Measurements from ENCODE around the gene CD44.

The CD44 gene

DNA sequence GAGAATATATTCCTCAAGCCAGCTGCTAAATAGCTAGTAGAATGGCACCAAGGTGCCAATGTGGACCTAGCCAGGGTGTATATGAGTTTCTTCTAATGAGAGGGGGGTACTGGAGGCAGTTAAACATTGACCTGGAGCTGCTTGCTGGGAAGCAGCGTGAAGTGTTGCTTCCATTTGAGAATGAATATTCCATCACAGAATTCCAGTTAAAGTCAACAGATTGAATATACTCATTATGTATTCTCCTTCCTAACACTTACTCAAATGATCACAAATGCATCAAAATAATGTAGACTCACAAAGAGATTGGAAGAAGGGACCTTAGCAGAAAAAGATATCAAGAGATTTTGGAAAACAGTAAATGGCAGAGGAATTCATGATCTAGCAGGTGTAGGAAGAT, 102.1 kb downstream of the CD44 start:
- no peak for DNase-seq

DNA sequence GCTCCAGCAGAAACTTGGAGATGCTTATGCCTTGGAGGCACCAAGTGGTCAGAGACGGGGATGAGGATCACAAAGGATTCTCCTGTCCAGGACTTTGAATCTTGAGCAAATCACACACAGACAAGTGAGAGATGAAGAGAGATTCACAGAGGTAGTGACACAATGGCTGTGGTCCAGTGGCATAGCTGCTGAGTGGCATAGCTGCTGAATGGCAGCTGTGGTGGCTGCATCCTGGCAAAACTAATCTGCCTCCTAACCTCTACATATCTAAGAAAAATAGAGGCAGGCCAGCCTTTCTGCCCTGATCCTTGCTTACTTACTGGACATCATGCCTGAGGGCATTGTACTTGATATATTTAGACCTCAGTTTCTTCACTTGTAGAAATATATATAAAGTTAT, 102.6 kb downstream of the CD44 start:
- no peak for DNase-seq

DNA sequence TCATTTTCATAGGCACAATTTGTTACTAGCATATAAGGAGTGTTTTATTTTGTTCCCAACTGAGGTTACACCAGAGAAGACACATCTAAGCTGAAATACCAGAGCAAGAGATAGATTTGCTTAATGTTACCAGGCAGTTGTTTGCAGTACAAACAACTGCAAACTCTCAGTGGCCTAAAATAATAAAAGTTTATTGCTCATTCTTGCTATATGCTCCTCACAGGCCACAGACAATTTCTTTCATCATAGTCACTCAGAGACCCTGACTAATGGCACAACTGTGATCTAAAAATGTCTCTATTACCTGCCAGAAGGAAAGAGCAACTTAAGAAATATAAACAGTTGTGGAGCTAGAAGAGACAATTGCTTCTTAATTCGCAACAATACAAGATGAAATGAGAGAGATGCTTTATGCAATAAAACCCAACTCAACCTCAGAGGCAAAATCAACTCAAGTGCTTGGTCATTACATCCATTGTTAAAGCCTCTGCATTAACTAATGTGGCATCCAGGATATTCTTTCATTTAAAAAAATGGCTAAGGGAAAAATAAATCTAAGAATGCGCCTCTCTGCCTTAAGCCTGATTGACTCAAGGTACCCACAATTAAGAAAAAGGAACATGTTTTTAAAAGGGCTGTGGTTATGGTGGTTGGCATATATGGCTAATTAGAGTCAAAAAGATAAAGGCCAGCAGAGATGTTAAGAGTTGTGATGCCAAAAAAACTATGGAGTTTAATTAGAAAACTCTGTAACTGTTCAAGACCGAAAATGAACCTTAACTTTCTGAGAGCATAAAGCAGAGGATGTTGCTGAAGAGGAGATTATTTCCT, 103.7 kb downstream of the CD44 start:
- no peak for DNase-seq

DNA sequence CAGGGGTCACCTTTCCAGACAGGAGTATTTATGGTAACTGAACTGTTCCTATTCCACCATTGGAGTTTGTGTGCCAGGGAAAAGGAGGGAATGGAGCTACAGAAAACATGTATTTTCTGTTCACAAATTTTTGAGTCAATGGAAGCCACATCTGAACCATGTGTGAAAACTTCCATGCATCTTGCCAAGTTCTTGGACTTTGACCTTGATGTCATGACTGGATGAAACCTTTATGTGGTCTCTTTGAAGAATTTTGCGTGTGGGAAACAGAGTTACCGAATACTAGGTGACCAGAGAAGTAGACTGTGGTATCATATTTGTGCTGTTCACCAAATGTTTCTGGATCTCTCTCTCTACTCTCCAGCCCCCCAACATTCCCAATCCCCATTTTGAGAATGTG, 104.8 kb downstream of the CD44 start:
- DNase-seq, result no peak

DNA sequence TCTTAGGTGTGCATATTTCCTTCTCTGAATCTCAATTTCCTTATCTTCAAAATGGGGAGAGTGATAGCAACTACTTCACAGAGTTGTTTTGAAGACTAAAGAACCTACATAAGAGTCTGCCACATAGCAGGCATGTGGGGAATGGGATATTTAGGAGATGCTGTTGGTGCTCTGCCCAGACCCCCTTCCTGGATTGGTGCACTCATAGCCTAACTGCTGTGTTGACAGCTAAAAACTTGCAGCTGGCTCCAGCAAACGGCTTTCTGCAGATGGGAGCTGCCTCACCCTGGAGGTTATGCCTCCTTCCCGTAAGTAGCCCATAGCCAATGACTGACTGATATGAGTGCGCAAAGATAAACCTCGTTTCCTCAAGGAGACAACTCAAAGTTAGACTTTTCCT, 106.1 kb downstream of the CD44 start:
- no peak for DNase-seq

DNA sequence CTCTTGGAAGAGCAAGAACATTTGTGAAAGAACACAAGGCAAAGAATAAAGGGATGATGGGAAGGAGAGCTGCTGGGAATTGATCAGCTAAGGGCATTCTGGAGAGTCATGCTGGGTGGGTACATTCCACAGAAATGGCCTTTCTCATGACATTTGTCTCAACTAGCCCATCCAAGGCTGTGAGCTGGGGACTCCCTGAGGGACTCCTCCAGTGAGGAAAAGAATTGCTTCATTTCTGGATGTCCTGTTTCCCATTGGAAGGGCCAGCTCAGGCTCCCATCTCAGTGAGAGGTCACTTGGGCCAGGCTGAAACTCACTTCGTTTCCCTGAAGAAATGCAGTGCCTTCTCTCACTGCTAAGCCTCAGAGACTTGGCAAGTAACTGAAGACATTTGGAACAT, 106.8 kb downstream of the CD44 start:
- DNase-seq, result no peak

DNA sequence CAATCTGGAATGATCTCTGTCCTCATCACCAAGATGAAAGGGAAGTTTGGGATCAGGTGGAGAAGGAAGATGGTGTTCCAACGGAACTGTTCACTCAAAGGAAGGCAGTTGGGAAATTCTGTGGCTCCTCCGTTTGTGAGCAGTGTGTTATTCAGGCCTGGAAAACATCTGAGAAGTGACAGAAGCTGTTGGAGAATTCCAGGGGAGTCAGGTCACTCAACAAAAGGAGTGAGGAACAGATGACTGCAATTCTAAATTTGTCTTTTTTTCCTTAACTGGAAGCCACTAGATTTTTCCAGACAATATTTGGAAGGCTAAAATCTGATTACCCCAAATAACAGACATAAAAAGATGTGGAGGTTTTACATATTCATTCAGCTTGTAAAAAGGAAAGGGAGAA, 107.8 kb downstream of the CD44 start:
- no peak for DNase-seq

DNA sequence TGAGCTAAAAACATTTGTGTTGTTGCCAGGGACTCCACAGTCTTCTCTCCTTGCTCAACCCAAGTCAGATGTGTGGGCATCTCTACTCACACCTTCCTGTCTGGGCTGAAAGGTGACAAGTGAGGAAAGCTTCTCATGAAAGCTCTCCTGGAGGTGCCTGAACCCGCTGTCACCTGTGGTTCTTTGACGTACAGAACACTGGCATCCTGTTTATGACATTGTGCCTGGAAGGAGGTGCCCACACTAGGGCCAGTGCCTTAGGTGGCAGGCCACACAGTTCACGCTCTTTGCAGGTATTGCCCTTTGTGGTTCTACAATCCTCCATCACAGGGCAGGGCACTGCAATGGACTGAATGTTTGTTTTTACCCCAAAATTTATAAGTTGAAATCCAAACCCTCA, 108.5 kb downstream of the CD44 start:
- no peak for DNase-seq

DNA sequence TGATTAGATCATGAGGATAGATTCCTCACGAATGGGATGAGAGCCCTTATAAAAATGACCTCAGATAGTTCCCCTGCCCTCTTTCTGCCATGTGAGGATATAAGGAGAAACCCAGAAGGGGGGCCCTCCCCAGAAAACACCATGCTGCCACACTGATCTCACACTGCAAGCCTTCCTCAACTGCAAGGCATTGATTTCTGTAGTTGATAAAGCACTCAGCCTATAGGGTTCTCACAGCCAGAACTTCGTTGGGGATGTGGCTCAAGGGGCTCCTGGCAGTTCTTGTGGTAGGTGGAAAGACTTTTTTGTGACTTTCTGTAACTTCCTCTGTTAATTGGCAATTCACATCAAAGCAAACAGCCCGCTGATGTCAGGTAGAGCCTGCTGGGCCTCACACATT, 108.9 kb downstream of the CD44 start:
- no peak for DNase-seq

DNA sequence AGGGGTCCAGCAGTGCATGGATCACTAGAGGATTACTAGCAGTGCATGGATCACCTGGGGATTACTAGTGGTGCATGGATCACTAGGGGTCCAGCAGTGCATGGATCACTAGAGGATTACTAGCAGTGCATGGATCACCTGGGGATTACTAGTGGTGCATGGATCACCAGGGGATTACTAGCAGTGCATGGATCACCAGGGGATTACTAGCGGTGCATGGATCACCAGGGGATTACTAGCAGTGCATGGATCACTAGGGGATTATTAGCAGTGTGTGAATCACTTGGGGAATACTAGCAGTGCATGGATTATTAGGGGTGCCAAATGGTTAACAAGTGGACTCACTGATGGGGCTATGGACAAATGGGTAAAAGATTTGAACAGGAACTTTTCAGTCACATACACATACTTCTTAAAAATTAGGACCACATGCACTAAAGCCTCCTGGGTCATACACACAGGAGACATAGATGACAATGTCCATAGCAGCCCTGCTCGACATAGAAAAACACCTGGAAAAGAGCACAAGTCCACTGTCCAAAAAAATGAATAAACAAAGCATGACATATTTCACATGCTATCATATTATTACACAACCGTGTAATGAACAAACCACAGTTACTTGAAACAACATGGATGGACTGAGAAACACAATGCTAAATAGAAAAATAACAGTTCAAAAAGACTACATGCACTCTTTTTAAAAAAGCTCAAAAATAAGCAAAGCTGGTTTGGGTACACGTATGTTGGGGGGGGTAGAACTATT, 109.8 kb downstream of the CD44 start:
- DNase-seq, result no peak

DNA sequence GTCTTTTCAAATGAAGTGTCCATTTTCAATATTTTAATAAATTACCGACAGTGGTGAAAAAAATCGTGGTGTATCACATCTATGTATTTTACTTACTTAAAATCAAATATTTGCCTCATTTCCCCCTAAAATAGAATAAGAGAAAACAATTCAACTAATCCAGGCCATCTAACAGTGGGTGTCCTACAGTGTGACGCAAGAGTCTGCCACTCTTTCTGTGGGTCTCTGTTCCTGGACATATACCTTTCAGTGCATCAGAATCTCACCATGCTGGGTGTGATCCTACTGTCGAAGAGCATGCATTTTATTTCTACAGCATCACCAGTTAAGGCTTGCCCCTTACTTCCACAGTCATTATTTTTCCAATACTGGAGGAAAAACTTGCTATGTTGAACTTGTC, 111.2 kb downstream of the CD44 start:
- no peak for DNase-seq

DNA sequence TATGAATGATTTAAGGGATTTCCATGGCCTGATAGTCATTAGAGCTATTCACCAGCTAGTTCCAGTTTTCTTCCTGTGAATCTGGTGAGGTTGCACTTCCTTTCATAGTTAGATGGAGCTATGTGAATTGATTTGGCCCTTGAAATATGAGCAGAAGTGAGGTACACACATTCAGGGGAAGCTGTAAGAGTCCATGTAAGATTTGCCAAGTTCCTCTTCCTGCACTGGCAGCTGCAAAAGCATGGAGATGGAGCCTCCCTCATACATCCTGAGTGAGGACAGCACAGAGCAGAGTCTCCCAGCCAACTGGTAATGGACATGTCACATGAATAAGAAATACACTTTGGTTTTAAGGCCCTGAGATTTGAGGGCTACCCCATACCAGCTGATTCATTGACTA, 111.7 kb downstream of the CD44 start:
- DNase-seq, result no peak

DNA sequence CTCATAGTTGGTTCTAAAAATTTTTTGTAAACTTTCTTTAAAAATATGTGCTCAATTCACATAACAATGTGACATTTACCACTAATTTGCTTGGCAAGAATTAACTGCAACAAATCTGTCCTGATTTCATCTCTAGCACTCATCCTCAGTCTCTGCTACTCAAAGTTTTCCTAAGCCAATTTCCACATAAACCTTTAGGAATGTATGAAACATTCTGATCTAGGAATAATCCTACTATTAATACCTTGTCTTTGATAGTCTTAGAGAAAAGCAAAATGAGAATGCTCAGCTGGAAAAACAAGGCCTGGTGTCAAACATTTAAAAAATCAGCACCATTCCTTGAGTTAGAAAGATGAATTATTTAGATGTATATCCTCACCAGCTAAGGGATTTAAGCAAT, 114.3 kb downstream of the CD44 start:
- no peak for DNase-seq

DNA sequence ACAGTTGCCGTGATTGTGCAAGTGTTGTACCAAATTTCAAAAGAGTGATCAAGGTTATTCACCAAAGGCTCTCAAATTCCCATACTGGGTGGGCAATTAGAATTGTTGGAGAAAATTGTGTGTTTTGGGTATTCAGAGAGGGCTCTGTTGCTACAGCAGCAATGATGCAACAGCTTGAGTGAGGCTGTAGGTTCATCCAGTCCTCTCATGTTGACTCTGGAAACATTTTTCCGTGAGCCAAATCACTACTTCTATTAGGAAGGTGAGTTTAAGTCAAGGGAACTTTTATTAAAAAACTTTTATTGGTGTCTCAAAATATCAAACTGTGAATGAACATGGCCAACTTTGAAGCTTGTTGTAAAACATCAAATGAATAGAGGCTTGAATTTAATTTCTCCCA, 116.5 kb downstream of the CD44 start:
- DNase-seq, result no peak

DNA sequence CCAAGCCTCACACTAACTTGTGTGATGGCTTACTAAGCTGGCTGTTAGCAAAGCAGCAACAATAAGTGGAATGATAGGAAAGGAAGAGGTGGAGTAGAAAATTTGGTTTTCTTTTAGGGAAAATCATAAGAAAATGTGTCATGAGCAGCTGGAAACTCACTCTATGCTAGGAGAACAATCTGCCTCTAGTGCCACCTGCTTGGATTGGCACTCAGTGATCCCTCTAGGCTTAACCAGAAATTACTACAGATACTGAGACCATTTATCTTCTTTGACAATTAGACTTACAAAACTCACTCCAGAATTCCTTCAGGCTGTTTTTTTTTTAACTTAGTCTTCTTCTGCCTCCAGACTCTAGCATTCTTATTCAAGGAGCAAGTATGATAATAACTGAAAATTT, 117.3 kb downstream of the CD44 start:
- no peak for DNase-seq

DNA sequence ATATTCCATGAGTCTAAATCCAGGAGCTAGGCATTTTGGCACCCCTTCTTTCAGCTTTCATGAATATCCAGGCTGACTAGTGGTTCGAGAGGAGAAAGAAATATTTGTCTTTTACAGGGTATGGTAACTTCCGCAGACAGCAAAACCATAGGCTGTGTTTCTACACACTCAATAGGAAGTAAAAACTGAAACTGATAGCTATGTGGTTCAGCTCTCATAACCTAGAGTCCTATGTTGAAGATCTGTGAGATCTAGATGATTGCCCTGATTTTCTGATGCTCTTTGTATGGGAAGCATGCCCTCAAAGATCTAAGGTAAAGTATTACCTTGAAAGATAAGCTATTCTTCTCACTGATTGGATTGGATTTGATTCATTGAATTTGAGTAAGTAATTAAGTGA, 118.3 kb downstream of the CD44 start:
- DNase-seq, result no peak

DNA sequence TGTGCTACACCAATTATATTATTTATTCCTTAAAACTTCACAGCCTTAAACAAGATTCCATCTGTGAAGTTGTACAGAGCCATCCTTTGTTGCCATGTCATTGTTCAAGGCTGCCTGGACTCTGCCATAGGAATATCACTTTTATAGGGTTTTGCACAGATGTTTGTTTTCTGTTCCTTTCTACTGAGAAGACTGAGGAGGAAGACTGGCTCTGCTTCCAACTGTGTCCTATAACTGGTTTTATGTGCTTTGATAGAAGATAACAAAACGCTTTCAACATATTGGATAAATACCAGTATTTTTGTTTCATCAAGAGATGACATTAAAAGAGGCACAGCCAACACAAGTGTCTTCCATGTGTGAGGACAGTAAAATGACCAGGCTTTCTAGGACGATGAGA, 120.6 kb downstream of the CD44 start:
- DNase-seq, result no peak

DNA sequence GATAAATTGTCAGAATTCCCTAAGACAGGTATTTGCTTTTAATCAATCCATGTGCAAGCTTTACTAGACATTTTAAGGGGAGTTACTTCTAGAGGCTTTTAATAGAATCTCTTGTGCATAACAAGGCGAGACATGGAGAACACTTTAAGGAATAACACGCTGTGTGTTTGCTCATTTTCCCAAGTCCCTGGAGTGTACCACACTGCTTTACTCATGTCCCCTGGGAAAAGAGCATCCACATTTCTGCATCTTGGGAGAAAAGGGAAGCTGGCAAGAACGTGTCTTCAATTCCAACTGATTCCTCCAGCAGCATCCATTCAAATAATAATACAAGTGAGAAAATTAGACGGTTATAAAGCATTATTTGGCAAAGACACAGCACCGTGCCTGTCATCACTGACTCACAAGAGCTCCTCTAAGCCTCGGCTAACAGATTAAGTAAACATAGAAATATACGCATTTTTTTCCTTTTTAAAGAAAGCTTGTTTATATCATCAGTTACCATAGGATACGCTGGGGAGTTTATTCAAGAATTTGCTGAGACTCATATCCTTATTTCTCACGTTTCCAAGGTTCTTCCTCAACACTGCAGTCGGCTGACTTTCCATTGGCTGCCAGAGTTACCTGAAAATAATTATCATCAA, 121.5 kb downstream of the CD44 start:
- DNase-seq, result no peak

DNA sequence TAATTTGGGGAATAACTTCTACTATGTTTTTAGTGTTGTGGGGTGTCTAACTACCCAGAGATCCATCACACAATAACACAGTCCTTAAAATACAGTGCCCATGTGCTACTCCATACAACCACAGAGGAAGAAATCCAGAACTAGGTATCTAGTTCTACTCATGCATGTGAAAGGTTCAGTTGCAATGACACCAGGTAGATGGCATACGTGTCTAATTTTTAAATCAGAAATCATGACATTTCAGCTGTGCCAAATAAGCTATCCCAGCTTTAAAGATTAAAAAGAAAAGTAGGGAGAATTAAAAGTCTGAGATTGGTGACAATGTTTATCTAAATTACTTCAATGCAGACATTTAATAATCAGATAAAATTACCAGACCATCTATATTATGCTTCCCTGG, 122.2 kb downstream of the CD44 start:
- DNase-seq, result no peak

DNA sequence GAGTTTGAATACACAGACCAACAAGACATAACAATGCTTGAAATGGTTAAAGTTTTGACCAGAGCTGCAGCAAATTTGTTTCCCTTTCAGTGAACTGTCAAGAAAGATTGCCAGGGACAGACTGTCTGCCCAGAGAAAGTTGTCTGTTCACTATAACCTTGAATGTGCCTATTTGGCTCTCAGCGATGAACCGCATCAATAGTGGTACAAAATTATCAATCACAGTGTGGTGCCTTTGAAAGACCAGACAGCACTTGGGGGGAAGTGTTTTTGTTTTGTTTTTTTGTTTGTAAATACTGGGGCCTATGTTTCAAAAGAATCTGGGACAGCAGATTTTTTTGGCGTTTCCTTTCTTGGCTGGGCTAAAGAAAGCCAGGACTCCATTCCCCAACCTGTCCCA, 123.1 kb downstream of the CD44 start:
- no peak for DNase-seq

DNA sequence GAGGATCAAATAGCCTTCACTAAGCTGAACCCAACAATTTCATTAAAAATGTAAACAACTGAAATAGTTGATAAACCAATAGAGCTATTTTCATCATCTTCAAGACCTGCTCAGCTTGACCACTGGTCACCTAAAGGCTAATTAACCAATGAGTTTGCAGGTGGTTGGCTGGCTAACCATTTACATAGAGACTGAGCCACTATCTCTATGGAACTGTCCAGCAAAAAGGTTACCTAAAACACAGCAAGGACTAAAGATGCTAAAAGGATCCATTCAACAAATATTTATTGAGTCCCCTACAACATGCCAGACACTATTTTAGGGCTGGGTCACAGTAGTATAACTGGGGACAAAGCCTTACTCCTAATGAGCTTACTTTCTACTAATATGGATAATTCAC, 123.8 kb downstream of the CD44 start:
- no peak for DNase-seq

DNA sequence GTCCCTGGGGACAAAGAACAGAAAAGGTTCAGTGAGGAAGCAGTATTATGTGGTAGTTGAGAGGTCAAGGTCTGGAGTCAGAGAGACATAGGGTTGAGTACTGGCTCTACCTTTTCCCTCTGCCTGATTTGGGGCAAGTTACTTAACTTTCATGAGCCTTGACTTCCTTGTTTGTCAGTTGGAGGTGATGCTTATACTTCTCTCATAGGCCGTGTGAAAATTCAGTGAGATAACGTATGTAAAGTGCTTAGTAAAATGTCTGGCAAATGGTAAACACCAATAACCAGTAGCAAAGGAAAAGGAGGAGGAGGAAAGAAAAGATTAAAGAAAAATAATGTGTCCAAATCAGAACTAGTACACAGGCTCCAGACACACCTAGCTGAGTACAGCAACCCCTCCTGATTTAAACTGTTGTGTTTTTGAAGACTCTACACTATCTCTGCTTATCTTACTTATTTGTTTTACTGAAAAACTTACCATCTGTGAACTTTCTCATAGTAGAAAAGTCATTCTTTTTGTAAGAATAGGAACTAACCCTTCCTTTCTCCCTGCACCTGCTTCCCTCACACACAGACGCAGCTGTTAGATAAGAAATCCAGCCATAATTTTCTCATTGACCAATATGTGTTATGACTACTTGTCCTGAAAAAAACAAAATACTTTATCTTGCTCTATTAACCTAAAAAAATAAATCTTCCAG, 126.9 kb downstream of the CD44 start:
- DNase-seq, result no peak

DNA sequence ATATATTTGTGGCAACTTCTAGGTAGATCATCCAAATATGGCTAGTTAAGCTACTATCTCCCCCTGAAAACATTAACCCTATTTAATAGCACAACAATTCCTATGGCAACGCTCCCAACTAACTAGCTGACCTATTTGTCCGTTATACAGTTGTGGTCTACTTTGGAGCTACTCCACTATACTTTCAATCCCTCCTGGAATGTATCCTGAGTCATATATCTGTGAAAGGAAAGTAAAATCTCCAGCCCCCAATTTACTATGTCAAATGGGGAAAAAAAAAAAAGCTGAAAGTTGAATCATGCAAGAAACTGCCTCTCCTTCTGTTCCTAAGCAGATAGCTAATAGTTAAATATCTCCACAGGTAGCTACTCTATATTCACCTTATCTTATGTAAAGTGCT, 128.5 kb downstream of the CD44 start:
- DNase-seq, result no peak

DNA sequence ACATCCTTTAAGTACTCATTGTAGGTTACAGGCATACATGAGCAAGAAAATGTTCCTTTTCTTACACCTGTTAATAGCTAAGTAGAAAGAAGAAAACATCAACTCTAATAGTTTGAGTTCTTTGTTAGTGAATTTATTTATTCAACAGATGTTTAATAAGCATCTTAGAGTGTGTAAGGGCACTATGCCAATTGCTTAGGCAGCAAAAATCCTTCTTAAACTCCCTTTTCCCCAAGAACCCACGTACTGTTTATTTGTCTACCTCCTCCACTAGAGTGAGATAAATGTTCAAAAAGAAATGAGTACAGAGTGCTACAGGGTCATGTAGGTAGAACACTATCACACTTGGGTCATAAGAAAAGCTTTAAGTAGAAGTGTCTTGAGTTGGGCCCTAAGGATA, 131.4 kb downstream of the CD44 start:
- DNase-seq, result no peak

Data from activated CD8-positive, alpha-beta memory T cell treated with anti-CD3 and anti-CD28 coated beads for 24 hours (primary cell).